Calu3 (cell line): ENCODE data around the gene ENTPD5. TPM values are rescaled to one million over a fixed set of nuclear protein-coding genes. Genes with fewer than 3 reads are reported as not detected.
"Not testable (repeated sequence)": the region's sequence is repeated elsewhere in the genome, so short reads cannot be mapped to it uniquely, and the experiment has no call there.

Source experiments
- BruUV-seq: library from RNA; stranded (reverse); fragments of 400-500 nt; replicated peaks from 2 replicates; lab custom pipeline; 2021; lab: Mats Ljungman, UMichigan
- CTCF ChIA-PET: fragments of 300-600 bp; sonication (Branson Sonifier 250); formaldehyde crosslinking; loops from one replicate; lab custom pipeline; 2022; ENCODE audit warnings: antibody characterized with exemption; lab: Charles Lee
- DNase-seq: peaks from one replicate; pipeline ENCODE4 v3.0.0; 2022
- H3K27ac Mint-ChIP-seq: one replicate; pipeline ENCODE4 v1.8.0; 2022; ENCODE audit warnings: mixed read lengths; ENCODE audit not compliant: unreplicated experiment
- H3K27me3 Mint-ChIP-seq: one replicate; pipeline ENCODE4 v1.8.0; 2022; ENCODE audit warnings: mixed read lengths; ENCODE audit not compliant: unreplicated experiment
- H3K36me3 Mint-ChIP-seq: one replicate; pipeline ENCODE4 v1.8.0; 2022; ENCODE audit warnings: mild to moderate bottlenecking, moderate library complexity, mixed read lengths; ENCODE audit not compliant: insufficient read depth, unreplicated experiment
- H3K4me1 Mint-ChIP-seq: one replicate; pipeline ENCODE4 v1.8.0; 2022; ENCODE audit warnings: mild to moderate bottlenecking, low read depth, mixed read lengths; ENCODE audit not compliant: unreplicated experiment
- H3K4me3 Mint-ChIP-seq: one replicate; pipeline ENCODE4 v1.8.0; 2022; ENCODE audit warnings: mild to moderate bottlenecking, low read depth, moderate library complexity, mixed read lengths; ENCODE audit not compliant: unreplicated experiment
- H3K9me3 Mint-ChIP-seq: one replicate; pipeline ENCODE4 v1.8.0; 2022; ENCODE audit warnings: low read depth, mixed read lengths; ENCODE audit not compliant: unreplicated experiment
- CTCF ChIP-seq: fragments of 200-600 bp; IDR thresholded peaks from one replicate; pipeline ENCODE4 v1.8.0; 2022; ENCODE audit warnings: antibody characterized with exemption; ENCODE audit not compliant: unreplicated experiment
- intact Hi-C: fragments of 100-400 bp; cut with micrococcal nuclease; formaldehyde crosslinking; loops from one replicate; pipeline ENCODE4 v1.10.0; 2022; ENCODE audit not compliant: unreplicated experiment
- total RNA-seq: library from RNA; stranded (reverse); gene quantifications from 2 replicates; pipeline ENCODE4 v1.2.3, GENCODE V29; 2022

The ENTPD5 gene
- total RNA-seq, 1 experiment from 2014 or later, result 10.0 TPM

- TF ChIP-seq CTCF, result no peak
Observed at GRCh38 chr14:73991092-73991491, 28.0 kb downstream of the ENTPD5 start.

GRCh38 chr14:73988656-73989055 lies 30.4 kb downstream of the ENTPD5 start:
- intact Hi-C loops, H3K36me3 Mint-ChIP-seq, DNase-seq, H3K27me3 Mint-ChIP-seq, H3K4me3 Mint-ChIP-seq, BruUV-seq, H3K9me3 Mint-ChIP-seq, H3K27ac Mint-ChIP-seq, H3K4me1 Mint-ChIP-seq: not testable (repeated sequence)
- CTCF ChIA-PET, result interaction anchor here (0.6 kb wide), 1 partner anchor 15 kb away, joined by 3 read pairs; no protein-coding TSS in a partner anchor

More at GRCh38 chr14:73991092-73991491, 28.0 kb downstream of the ENTPD5 start:
- H3K36me3 Mint-ChIP-seq, result peaks cover 5% of the 10 kb centered on the region
- intact Hi-C loops, result no loop called here
- DNase-seq, result no peak
- H3K27ac Mint-ChIP-seq, result no peak overlapping the region
- CTCF ChIA-PET, result interaction anchor here (0.7 kb wide), 1 partner anchor 415 kb away, joined by 3 read pairs; no protein-coding TSS in a partner anchor
- H3K4me3 Mint-ChIP-seq, result no peak overlapping the region
- H3K4me1 Mint-ChIP-seq, result peaks cover 8% of the 10 kb centered on the region
- H3K27me3 Mint-ChIP-seq, result no peaks in the 10 kb centered on the region
- H3K9me3 Mint-ChIP-seq, result no peaks in the 10 kb centered on the region
- BruUV-seq, result no TSS peak

- no TSS peak for BruUV-seq
- intact Hi-C loops, result no loop called here
- no peak for DNase-seq
- TF ChIP-seq CTCF, result no peak
- H3K4me1 Mint-ChIP-seq, result no peaks in the 10 kb centered on the region
- no peaks in the 10 kb centered on the region for H3K27me3 Mint-ChIP-seq
- CTCF ChIA-PET, result interaction anchor here (0.6 kb wide), 1 partner anchor 15 kb away, joined by 3 read pairs; no protein-coding TSS in a partner anchor
- no peaks in the 10 kb centered on the region for H3K9me3 Mint-ChIP-seq
- H3K4me3 Mint-ChIP-seq, result no peak overlapping the region
- H3K36me3 Mint-ChIP-seq, result peaks cover 5% of the 10 kb centered on the region
- no peak overlapping the region for H3K27ac Mint-ChIP-seq
Observed at GRCh38 chr14:73988065-73988464, 31.0 kb downstream of the ENTPD5 start.

DNA sequence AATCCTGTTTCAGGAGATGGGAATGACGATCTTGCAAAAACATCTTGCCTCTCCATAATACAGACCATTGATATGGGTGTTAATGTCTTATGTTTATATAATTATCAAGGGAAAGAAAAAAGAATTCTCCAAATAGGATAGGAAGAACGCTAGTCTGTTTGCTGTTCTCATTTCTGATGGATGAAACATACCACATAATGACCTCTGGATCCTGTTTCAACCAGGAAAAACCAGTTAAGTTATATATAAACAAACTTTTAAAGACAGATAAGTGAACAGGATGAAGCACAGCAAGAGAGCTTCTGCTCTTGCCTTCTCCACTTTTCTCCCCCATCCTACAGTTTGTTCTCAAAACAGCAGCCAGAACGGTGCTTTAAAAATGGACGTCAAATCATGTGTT lies 41.2 kb downstream of the ENTPD5 start:
- Mint-ChIP-seq H3K27ac (no peak overlapping the region), H3K27me3 (no peaks in the 10 kb centered on the region), H3K36me3 (peaks cover 1% of the 10 kb centered on the region), H3K4me1 (peaks cover 39% of the 10 kb centered on the region), H3K4me3 (no peak overlapping the region), H3K9me3 (no peaks in the 10 kb centered on the region)
- intact Hi-C loops, result no loop called here
- no peak for DNase-seq
- CTCF ChIA-PET, result no interaction called here
- BruUV-seq, result no TSS peak
- no peak for TF ChIP-seq CTCF

DNA sequence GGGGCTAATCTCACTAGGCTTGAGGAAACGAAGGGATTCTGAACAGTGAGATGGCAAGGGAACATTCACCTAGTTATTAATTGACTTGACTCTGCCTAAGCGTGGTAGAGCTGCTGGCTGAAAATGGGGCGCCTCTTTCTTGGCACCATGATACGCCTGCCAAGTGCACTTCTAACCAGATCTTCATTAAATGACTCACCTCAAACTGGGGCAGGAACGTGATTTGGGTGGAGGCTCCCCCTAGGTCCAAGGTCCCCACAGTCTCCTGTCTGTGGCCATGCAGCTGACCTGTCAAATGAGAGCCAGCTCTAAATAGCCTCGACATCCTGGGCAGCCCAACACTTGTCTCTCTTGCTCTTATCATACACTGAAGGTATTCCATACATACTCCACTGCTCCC lies 43.0 kb downstream of the ENTPD5 start:
- no peak for DNase-seq
- no TSS peak for BruUV-seq
- CTCF ChIA-PET, result interaction anchor here (0.7 kb wide), 2 partner anchors 40 to 918 kb away, joined by 3 to 4 read pairs; partner anchors contain the start of gene RBM25
- TF ChIP-seq CTCF, result no peak
- H3K27ac Mint-ChIP-seq, result no peak overlapping the region
- H3K9me3 Mint-ChIP-seq, result no peaks in the 10 kb centered on the region
- H3K36me3 Mint-ChIP-seq, result peaks cover 6% of the 10 kb centered on the region
- H3K4me1 Mint-ChIP-seq, result peaks cover 39% of the 10 kb centered on the region
- no peak overlapping the region for H3K4me3 Mint-ChIP-seq
- H3K27me3 Mint-ChIP-seq, result no peaks in the 10 kb centered on the region
- intact Hi-C loops, result no loop called here
